Activated CD8-positive, alpha-beta memory T cell treated with anti-CD3 and anti-CD28 coated beads, Interleukin-2, amount 50 U/mL, for 1 hour (primary cell): ENCODE results near the gene RIPK4.

Experiments used
- DNase-seq: peaks from one replicate; pipeline ENCODE4 v3.0.0-alpha.2; 2020; ENCODE audit errors: extremely low read depth

Gene RIPK4

GRCh38 chr21:41753006-41753898, 13.6 kb downstream of the RIPK4 start:
- no peak for DNase-seq

GRCh38 chr21:41752231-41752681, 14.6 kb downstream of the RIPK4 start:
- DNase-seq, result no peak

GRCh38 chr21:41751611-41752011, 15.2 kb downstream of the RIPK4 start:
- no peak for DNase-seq

- DNase-seq, result no peak
Observed at GRCh38 chr21:41750532-41751151, 16.2 kb downstream of the RIPK4 start.

GRCh38 chr21:41750051-41750450, 16.8 kb downstream of the RIPK4 start:
- DNase-seq, result no peak

GRCh38 chr21:41749286-41749685, 17.6 kb downstream of the RIPK4 start:
- no peak for DNase-seq

- no peak for DNase-seq
Observed at GRCh38 chr21:41747943-41748738, 18.7 kb downstream of the RIPK4 start.

GRCh38 chr21:41746744-41747006, 20.2 kb downstream of the RIPK4 start:
- no peak for DNase-seq

GRCh38 chr21:41745971-41746743, 20.7 kb downstream of the RIPK4 start:
- DNase-seq, result no peak

GRCh38 chr21:41745026-41745820, 21.6 kb downstream of the RIPK4 start:
- DNase-seq, result no peak

GRCh38 chr21:41744028-41744930, 22.6 kb downstream of the RIPK4 start:
- DNase-seq, result no peak

- no peak for DNase-seq
Observed at GRCh38 chr21:41743321-41744027, 23.4 kb downstream of the RIPK4 start.

- no peak for DNase-seq
Observed at GRCh38 chr21:41742073-41742875, 24.6 kb downstream of the RIPK4 start.

GRCh38 chr21:41741253-41742072, 25.4 kb downstream of the RIPK4 start:
- DNase-seq, result no peak

GRCh38 chr21:41740604-41741252, 26.1 kb downstream of the RIPK4 start:
- DNase-seq, result no peak

GRCh38 chr21:41739936-41740335, 26.9 kb downstream of the RIPK4 start:
- no peak for DNase-seq

- no peak for DNase-seq
Observed at GRCh38 chr21:41739011-41739410, 27.8 kb downstream of the RIPK4 start.
